ENCODE measurements around the gene PSMB7.

Gene PSMB7

GRCh38 chr9:124323904-124324303 lies 91.3 kb downstream of the PSMB7 start:
- no peak for DNase-seq (ENCODE audit: low read depth)
- no peak for TF ChIP-seq CTCF (IDR thresholded peaks at IDR 0.05; ENCODE audit: control insufficient read depth, insufficient read depth, low read depth, low read length, missing control alignments)
- no peak overlapping the region for H3K4me3 ChIP-seq (ENCODE audit: control insufficient read depth, low read depth, low read length)

DNA sequence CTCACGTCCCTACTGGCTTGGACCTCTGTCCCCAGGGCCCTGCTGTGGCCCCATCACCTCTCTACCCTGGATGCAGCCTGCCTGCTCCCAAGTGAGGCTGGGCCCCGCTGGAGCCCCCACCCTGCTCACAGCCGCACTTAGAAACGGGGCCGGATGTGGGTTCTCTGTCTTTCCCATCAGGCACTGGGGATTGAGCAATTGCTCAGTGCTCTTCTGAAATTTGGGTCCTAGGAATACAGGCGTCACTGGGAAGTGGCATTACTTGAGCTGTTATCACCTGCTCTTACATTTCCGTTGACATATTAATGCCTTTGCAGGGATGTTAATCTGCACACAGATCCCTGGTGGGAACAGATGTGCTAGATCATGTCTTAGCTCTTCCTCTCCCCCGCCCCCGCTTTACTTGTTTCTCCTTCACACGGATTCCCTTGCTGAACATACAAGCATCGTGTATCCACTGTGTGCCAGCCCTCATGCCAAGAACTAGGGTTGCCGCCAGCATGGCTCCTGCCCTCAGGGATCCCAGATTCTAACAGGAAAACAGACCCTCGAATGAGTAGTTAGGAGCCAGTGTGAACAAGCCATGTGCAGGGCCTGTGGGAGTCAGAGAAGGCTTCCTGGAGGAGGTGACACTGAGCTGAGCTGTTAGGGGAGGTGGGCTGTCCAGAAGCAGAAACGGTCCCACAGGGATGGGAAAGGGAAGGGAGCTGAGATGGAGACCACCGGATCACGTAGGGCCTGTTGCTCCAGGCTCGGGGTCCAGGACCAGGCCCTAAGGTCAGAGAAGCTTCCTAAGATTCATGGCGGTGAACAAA lies 92.4 kb downstream of the PSMB7 start:
- no peak for TF ChIP-seq CTCF (IDR thresholded peaks at IDR 0.05; ENCODE audit: control insufficient read depth, insufficient read depth, low read depth, low read length, missing control alignments)
- no peak overlapping the region for H3K4me3 ChIP-seq (ENCODE audit: control insufficient read depth, low read depth, low read length)
- DNase-seq (ENCODE audit: low read depth), result no peak

- TF ChIP-seq CTCF (IDR thresholded peaks at IDR 0.05; ENCODE audit: control insufficient read depth, insufficient read depth, low read depth, low read length, missing control alignments), result no peak
- no peak for DNase-seq (ENCODE audit: low read depth)
- H3K4me3 ChIP-seq (ENCODE audit: control insufficient read depth, low read depth, low read length), result no peak overlapping the region
Observed at GRCh38 chr9:124321935-124322334, 93.3 kb downstream of the PSMB7 start.

GRCh38 chr9:124321416-124321815 lies 93.8 kb downstream of the PSMB7 start:
- DNase-seq (ENCODE audit: low read depth), result no peak
- no peak for TF ChIP-seq CTCF (IDR thresholded peaks at IDR 0.05; ENCODE audit: control insufficient read depth, insufficient read depth, low read depth, low read length, missing control alignments)
- H3K4me3 ChIP-seq (ENCODE audit: control insufficient read depth, low read depth, low read length), result no peak overlapping the region

- H3K4me3 ChIP-seq (ENCODE audit: control insufficient read depth, low read depth, low read length), result no peak overlapping the region
- DNase-seq (ENCODE audit: low read depth), result peak; percentile 11
- peak; percentile 95 for TF ChIP-seq CTCF (IDR thresholded peaks at IDR 0.05; ENCODE audit: control insufficient read depth, insufficient read depth, low read depth, low read length, missing control alignments)
Observed at GRCh38 chr9:124320062-124320973, 94.9 kb downstream of the PSMB7 start.

DNA sequence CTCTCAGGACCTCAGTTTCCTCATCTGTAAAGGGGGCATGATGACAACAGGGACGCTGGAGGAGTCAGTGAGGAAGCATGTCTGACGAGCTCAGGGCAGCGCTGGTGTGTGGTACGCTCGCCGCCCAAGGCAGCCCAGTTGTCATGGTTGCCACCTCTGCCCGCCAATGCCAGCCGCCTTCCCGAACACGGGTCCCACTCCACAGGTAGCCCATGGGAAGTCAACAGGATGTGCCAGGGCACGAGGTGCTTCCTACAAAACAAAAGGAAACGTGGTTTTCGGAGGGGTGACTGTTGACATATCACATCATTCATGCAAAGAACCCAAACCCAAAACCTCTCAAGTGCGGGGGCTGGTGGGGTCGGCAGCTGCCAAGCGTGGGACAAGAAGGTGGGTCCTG lies 99.4 kb downstream of the PSMB7 start:
- DNase-seq (ENCODE audit: low read depth), result no peak
- no peak overlapping the region for H3K4me3 ChIP-seq (ENCODE audit: control insufficient read depth, low read depth, low read length)
- no peak for TF ChIP-seq CTCF (IDR thresholded peaks at IDR 0.05; ENCODE audit: control insufficient read depth, insufficient read depth, low read depth, low read length, missing control alignments)
